GM21786 (cell line): ENCODE results near the gene BNIP3.
"Not testable (repeated sequence)": the region's sequence is repeated elsewhere in the genome, so short reads cannot be mapped to it uniquely, and the experiment has no call there.

Source experiments
- ATAC-seq: cut with Tn5 transposase; IDR thresholded peaks from one replicate; pipeline ENCODE4 v1.9.1; 2021; ENCODE audit not compliant: unreplicated experiment

The BNIP3 gene

DNA sequence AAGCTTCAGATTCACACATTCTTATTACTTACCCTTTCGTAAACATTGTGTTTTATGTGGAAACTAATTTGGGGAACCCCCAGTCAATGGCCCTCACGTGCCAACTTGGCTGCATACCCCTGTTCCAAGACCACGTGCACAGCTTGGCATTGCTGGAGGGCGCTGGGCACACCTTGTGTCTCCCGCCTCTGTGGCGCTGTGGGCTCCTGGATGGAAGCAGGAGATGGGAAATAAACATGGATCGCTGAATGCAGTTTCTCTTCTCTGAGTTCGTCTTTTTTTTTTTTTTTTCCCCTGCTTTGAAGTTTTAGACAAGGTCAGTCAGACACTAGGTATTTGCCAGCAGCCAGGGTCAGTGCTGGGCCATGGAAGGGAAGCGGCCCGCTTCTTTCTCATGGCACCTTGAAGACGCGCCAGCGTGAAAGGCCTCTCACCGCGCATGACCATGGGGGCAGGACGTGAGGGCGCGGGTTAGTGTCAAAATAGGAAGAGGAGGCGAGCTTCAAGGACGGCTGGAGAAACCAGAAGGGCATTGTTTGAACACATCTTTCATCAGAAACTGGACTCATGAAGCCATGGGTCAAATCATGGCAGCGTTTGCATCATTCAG lies 27.3 kb downstream of the BNIP3 start:
- no peak for ATAC-seq

DNA sequence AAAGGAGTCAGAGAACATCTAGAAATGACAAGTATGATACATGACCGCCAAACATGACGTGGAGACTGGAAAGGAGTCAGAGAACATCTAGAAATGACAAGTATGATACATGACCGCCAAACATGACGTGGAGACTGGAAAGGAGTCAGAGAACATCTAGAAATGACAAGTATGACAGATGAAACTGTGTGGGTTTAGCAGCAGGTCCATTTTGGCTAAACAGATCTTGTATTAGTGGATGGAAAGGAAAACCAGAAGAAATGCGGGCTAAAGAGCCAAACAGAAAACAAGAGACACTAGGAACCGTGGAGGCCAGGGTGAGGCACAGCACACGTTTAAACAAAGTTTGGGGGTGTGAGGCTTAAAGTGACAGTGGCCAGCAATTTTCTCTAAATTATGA lies 31.8 kb downstream of the BNIP3 start:
- not testable (repeated sequence) for ATAC-seq

DNA sequence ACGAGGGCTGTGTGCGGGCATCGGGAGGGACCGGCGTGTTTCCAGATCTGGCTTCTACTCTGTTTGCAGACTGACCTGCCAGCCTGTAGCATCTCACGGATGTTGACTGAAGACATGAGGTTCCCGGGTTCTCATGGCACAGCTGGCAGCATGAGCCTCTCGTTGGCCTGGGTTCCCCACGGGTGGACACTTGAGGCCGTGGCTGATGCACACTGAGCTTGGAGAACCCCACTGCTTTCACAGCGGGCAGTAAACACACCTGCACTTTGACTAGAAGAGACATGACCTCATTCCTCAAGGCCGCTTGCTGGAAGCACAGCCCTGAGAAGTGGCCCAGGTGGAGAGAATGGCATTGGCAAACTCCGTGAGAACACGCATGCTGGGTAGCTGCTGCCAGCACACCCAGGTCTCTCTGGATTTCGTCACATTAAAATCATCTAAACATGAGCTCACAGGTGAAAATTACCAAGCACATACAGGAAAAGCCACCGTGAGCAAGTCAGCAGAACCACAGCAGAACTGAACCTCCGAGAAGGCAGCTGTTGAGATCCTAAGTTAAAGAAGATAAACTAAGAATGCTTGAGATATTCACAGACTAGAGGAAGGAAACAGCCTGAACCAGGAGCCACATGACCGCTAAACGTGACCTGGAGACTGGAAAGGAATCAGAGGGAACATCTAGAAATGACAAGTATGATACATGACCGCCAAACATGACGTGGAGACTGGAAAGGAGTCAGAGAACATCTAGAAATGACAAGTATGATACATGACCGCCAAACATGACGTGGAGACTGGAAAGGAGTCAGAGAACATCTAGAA lies 32.5 kb downstream of the BNIP3 start:
- no peak for ATAC-seq

DNA sequence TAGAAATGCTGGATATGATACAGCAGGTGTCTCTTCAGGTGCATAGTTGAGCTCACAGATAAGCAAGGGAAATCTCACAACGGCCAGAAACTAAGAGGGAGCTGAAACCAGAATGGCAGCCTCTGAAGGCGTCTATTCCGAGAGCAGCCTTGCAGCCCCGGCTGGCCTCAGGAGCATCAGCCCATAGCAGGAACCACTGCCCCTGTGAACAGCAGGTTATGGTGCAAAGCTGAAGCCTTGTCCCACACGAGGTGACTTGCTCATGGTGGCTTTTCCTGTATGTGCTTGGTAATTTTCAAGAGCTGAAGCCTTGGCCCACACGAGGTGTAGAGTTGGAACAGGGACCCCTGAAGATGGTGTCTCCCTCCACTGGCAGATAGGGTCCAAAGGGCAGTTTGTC lies 33.2 kb downstream of the BNIP3 start:
- ATAC-seq = no peak

DNA sequence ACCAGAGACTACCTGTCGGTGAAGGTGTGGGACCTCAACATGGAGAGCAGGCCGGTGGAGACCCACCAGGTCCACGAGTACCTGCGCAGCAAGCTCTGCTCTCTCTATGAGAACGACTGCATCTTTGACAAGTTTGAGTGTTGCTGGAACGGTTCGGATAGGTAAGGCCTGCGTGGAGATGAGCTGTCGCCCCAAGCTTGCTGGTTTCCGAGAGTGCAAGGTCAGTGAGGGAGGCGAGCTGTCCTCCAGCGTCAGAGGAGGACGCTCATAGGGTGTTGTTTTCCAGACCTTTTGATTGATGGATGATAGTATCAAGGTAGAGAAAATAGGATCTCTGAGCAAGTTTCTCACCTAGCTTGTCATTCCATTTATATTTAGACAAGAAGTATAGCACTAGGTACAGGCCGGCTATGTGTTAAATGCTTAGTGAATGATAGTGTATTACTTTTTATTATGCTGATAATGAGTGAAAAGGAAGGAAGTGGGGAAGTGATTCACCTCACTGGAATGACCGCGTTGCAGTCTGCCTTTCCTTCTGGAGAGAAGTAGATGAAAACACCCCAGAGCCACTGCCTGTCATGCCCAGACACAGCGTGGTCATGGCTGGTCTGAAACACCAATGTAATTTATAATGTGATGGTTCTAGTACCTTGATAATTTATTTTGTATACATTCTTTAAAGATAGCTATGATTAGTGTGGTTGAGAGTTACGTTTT lies 33.9 kb downstream of the BNIP3 start:
- ATAC-seq = no peak

DNA sequence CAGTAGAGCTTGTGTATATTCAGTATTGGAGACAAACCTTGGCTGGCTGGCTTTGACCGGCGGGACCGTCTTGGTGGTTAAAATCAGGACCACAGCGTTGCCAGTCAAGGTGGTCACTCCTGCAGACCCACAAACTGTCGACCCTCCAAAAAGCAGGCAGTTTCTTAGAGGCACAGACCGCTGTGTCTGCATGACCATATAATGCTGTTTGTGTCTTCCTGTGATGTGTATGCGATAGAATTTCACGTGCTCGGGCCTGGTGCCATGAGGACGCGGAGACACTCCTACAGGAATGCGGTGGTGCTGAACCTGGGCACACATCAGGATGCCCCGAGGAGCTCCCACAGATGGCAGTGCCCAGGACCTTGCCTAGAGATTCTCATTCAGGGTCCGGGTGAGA lies 34.8 kb downstream of the BNIP3 start:
- no peak for ATAC-seq

DNA sequence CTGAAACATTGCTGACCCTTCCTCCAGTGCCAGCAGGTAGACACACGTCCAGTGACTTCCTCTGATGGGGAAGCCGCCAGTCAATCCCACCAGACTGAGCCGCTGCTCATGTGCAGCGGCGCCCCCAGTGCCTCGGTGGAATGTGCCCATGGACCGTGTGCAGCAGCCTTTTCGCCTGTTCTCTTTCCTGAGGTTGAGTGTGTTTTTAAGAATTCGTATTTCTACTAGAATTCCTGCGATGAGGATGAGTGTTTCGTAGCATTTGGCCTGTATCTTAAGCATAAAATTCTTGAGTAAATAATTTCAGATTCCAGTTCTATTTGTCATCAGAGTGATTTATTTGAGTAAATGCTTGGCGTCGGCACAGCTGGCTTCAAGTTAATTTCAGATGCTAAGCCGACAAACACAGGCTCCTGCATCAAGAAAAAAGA lies 35.4 kb downstream of the BNIP3 start:
- ATAC-seq = no peak

DNA sequence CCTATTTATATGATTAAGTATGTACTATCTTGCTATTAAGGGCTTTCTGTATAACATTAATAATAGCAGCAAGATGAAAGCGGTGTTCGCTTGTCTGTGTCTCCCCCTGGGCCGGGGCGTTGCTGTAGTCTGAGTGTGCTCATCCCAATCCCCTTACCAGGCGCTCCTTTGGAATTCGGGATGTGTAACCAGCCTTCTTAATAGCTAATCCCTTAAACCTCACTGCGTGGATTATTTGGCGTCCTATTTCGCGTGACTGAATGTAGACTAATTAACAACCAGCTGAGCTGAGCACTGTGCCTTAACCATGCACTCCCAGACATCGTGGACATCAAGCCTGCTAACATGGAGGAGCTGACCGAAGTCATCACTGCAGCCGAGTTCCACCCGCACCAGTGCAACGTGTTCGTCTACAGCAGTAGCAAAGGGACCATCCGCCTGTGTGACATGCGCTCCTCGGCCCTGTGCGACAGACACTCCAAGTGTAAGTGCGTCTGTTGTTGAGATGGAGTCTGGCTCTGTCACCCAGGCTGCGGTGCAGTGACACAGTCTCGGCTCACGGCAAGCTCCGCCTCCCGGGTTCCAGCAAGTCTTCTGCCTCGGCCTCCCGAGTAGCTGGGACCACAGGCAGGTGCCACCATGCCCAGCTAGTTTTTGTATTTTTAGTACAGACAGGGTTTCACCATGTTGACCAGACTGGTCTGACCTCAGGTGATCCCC lies 36.6 kb downstream of the BNIP3 start:
- no peak for ATAC-seq

DNA sequence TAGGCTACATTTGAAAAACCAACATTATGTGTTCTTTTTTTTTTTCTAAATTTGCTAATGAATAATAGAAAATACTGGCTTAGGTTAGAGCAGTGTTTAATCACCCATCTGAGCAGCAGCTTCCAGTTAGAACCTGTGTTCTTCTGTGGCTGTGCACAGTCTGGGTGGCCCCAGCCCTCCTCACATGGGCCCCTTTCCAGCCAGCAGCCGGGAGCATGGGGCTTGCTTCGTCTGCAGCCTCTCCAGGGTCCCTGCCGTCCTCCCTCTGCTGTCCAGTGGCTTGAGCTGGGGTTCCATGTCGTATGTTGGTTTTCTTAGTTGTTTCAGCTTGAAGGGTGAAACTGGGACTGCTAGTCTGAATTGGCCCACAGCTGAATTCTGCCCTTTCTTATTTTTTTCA lies 37.3 kb downstream of the BNIP3 start:
- no peak for ATAC-seq

DNA sequence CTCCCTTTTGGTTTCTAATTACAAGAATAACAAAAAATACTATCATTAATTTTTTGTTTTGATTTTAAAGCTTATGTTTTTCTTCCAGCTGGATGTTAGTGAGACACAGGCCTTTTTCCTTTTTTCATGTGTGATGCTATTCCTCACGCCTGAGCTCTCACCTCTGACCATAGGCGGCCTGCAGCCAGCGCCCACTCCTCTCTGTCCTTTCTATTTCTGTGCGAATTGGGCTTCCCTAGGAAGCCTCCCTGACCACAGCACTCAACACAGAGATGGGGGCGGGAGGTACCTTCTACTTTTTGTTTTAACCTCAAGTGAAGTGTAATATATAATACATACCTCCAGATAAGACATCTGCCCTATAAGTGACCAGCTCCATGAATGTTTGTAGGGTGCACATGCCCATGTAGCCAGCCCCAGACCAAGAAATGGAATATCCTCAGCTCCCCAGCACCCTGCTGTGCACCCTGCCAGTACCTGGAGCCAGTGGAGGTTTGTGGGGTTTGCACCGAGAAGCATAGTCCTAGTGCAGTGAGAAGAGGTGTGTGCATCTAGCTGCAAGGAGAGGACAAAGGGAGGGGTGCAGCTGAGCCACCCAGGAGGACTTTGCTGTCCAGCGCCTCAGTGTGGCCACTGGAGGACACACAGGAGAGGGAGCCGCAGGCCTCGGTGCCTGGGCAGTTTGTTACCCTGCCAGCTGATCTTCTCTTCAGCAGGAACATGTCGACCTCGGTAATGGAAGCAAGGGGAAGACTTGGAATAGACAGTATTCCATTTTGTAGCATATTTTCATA lies 38.5 kb downstream of the BNIP3 start:
- ATAC-seq = no peak

DNA sequence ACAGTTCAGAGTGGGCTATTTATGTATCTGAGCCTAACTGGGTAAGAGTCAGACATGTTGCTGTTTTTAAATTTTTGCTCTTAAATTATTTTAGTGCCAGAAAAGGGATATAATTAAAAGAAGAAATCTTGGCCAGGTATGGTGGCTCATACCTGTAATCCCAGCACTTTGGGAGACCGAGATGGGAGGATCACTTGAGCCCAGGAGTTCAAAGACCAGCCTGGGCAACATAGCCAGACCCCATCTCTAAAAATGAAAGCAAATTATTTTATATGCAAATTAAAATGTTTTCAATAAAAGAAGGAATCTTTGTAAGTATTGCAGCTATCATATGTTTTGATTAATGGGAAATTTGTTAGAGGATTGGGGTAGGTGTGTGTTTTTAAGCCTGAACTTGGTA lies 39.3 kb downstream of the BNIP3 start:
- no peak for ATAC-seq

DNA sequence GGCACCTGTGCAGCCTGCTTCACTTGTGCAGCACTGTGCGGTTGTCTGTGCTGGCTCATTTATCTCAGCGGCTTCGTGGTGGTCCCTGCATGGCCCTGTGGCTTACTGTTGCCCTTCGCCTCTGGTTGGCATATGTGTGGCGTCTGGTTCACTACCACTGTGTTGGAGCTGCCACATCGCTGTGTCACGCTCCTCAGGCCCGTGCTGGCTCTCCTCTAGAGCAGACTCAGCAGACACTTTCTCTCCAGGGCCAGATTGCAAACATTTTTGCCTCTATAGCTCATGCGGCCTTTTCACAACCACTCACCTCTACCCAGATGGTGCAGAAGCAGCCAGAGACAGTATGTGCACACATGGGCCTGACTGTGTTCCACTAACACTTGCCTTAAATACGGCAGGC lies 43.0 kb downstream of the BNIP3 start:
- ATAC-seq = no peak

DNA sequence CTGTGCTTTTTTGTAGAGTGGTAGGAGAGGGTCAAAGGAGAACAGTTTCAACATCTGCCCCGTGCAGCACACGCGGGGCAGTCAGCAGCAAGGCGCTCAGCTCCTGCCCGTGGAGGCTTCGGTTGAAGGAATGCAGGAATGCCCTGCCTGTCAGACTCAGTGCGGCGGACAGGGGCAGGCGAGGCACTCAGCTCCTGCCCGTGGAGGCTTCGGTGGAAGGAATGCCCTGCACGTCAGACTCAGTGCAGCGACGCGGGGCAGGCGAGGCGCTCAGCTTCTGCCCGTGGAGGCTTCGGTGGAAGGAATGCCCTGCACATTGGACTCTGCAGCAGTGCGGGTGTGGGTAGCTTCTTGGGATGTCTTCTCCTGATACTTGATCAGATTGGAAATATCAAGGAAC lies 43.9 kb downstream of the BNIP3 start:
- ATAC-seq = no peak

DNA sequence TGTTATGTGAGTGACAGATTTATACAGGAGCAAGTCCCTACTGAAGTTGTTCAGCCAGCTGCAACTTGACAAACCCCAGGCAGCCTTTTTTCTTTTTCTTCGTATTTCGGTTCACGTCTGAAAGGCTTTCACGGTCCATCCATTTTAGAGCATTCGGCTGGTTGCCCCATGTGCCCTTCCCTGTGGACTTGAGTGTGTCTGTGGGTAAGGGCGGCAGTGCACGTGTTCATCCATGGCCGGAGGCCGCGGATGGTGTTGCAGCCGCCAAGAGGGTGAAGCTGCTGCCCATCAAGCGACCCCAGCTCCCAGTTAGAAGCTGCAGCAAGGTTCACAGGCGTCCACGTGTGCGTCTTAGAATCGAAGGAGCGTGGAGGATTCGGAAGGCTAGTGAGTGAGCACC lies 45.0 kb downstream of the BNIP3 start:
- ATAC-seq = no peak

DNA sequence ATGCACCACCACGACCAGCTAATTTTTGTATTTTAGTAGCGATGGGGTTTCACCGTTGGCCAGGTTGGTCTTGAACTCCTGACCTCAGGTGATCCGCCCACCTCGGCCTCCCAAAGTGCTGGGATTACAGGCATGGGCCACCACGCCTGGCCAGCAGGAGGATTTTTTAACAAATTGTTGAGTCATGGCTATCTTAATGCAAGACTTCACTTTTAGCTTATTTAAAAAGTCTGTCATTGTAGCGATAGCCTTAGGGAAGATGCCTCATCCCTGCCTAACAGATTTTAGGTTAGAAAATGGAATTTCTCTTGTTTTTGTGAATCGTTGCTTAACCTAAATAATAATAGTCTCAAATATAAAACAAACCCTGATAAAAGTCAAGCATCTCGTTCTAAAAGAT lies 45.4 kb downstream of the BNIP3 start:
- no peak for ATAC-seq

DNA sequence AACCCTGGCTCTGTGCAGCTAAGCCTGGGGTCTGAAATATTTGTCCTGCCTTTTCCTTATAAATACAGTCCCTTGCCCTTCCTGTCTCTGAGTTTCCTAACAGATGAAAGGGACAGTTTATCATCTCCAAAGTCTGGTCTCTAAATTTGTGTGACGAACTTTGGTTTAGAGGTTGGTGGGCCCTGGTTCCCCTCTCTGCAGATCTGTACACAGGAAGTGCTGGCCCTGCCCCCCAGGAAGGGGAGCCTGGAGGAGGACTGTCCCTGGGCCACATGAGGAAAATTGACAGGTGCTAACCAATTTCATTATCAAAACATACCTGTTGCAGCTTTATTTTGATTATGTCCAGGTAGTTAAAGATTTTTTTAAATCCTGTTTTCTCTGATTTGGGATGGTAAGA lies 46.5 kb downstream of the BNIP3 start:
- ATAC-seq = no peak

DNA sequence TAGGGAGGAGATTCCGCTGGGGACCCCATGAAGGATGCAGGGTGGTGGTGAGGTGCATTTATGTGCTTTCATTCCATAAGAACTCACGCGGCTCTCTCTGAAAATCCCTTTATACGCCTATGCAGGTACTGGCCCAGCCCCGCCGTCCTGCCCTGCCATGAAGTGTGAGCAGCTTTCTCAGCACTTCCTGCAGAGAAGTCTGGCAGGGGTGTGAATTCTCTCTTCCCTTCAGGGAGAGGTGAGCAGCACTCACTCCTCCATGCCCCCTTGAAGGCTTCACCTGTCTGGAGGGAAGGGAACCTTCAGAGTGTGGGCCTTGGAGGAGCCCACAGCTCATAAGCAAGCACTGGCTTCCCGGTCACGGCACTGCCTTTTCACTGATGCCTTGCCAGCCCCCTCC lies 47.0 kb downstream of the BNIP3 start:
- ATAC-seq = no peak

DNA sequence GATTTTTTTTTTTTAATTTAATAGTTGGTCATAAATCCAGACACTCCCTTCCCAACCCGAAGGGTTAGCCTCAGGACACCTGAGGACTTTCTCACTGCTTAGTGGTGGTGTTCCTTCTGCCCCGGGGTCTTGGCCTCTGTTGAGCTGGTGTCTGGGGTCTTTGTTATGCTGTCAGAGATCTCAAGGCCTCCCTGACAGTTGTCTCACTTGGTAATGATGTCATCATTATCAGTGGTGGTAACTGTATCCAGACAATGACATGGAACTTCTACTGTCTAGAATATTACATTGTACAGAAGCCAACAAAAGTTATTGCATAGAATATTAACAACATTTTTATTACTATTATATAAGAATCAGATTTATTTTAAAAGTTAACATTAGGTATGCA lies 48.0 kb downstream of the BNIP3 start:
- no peak for ATAC-seq

DNA sequence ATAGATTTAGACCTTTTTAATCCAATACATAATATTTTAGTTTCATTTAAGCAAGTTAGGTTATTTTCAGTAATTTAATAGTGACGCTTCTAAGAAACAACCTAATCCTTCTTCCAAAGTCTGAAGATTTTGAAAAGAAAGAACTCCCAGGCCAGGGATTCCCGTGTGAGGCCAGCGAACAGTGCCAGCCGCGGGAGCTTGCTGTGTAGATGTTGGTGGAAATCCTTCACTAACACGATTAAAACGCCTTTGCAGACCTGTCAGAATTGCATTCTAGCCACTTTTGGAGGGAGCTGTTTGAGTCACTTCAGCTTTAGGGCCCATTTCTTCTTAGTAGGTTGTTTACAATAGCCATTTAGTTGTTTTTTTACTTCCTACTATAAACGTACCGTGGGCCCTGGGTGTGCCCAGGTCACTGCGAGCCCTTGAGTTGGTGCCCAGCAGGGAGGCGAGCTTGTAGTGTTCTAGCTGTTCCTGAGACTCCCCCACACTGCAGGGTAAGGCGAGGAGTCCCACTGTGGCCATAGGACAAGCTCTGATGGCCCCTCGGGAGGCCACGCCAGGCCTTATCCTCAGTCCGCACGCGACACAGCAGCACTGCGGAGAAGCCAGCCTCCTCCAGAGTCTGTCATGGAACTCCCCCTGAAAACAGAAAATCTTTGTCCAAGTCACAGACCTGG lies 48.6 kb downstream of the BNIP3 start:
- ATAC-seq = no peak

DNA sequence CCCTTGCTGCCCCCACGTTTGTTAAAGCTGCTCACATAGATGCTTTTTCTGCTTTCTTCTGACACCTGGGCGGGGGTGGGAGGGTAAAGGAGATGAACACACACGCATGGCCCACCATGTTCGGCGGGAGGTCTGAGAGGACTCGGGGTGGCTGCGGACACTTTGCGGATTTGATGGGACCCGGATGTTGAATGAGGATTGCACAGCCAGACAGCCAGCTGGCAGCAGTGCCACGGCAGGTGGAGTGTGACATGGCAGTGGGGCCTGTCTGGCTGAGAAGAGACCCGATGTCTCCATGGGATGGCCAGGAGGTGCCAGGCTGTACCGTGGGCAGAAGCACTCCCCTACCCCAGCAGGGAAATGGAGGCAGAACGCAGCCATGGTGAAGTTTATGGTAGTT lies 49.7 kb downstream of the BNIP3 start:
- ATAC-seq = no peak
